CD14-positive monocyte (primary cell): Measurements from ENCODE around the gene CIB4. TPM values are rescaled to one million over a fixed set of nuclear protein-coding genes. Genes with fewer than 3 reads are reported as not detected.

ENCODE experiments used
- DNase-seq, 3 donors: peaks; one replicate each; pipeline ENCODE4 v3.0.0-alpha.2; 2011 to 2022
- H2AFZ ChIP-seq: 2 replicates; pipeline ENCODE4 v1.6.0; 2012; ENCODE audit warnings: mild to moderate bottlenecking, low read depth, low read length, inconsistent platforms; ENCODE audit not compliant: insufficient read depth, poor library complexity, severe bottlenecking
- H3K27ac ChIP-seq, 2 donors: 1 replicate in 1 of 2; 2 replicates in 1 of 2; pipeline ENCODE4 v1.5.1; 2012 to 2013; ENCODE audit warnings: low read length in 2 of 2, control low read depth in 1 of 2, inconsistent platforms in 1 of 2, low read depth in 1 of 2, mild to moderate bottlenecking in 1 of 2
- H3K27me3 ChIP-seq, 2 donors: one replicate each; pipeline versions ENCODE4 v1.6.0 to v1.6.1; 2011 to 2013; ENCODE audit warnings: low read length in 2 of 2; ENCODE audit not compliant: control insufficient read depth in 2 of 2, insufficient read depth in 2 of 2
- H3K36me3 ChIP-seq, 2 donors: replicated peaks in 1 of 2; 1 replicate in 1 of 2; 2 replicates in 1 of 2; pipeline versions ENCODE4 v1.5.1 to v1.6.1; 2012 to 2013; ENCODE audit warnings: low read length in 2 of 2, control low read depth in 1 of 2, inconsistent platforms in 1 of 2, mild to moderate bottlenecking in 1 of 2; ENCODE audit not compliant: insufficient read depth in 2 of 2, control insufficient read depth in 1 of 2
- H3K4me1 ChIP-seq, 2 donors: 1 replicate in 1 of 2; 2 replicates in 1 of 2; pipeline versions ENCODE4 v1.5.1 to v1.6.1; 2012 to 2013; ENCODE audit warnings: low read length in 2 of 2, control low read depth in 1 of 2, inconsistent platforms in 1 of 2, mild to moderate bottlenecking in 1 of 2, moderate library complexity in 1 of 2; ENCODE audit not compliant: insufficient read depth in 2 of 2, control insufficient read depth in 1 of 2
- H3K4me2 ChIP-seq: replicated peaks from 2 replicates; pipeline ENCODE3; 2012; ENCODE audit warnings: low read length, moderate library complexity, mild to moderate bottlenecking; ENCODE audit not compliant: poor library complexity, severe bottlenecking; ENCODE audit errors: extremely low read depth
- H3K4me3 ChIP-seq, 3 experiments: fragments of 200-600 bp in 1 of 3; sonication (generic) in 1 of 3; replicated peaks in 1 of 3; 1 replicate in 2 of 3; 2 replicates in 1 of 3; pipeline ENCODE4 v1.5.1; 2011 to 2013; ENCODE audit warnings: low read length in 3 of 3, mild to moderate bottlenecking in 3 of 3, control low read depth in 2 of 3, low read depth in 2 of 3, inconsistent platforms in 1 of 3, moderate library complexity in 1 of 3
- H3K79me2 ChIP-seq: 2 replicates; pipeline ENCODE4 v1.6.0; 2012; ENCODE audit warnings: mild to moderate bottlenecking, control low read depth, inconsistent platforms, low read length, moderate library complexity; ENCODE audit not compliant: insufficient read depth
- H3K9ac ChIP-seq: 2 replicates; pipeline ENCODE4 v1.6.0; 2017; ENCODE audit warnings: low read length, mild to moderate bottlenecking; ENCODE audit not compliant: insufficient read depth, poor library complexity, severe bottlenecking
- H3K9me3 ChIP-seq, 2 donors: replicated peaks in 1 of 2; 1 replicate in 1 of 2; 2 replicates in 1 of 2; pipeline versions ENCODE4 v1.5.1 to v1.6.1; 2012 to 2013; ENCODE audit warnings: low read length in 2 of 2, control low read depth in 1 of 2; ENCODE audit not compliant: control insufficient read depth in 1 of 2, insufficient read depth in 1 of 2
- H4K20me1 ChIP-seq: 2 replicates; pipeline ENCODE4 v1.6.0; 2012; ENCODE audit warnings: mild to moderate bottlenecking, low read length, control low read depth, moderate library complexity; ENCODE audit not compliant: insufficient read depth
- H3K27ac Mint-ChIP-seq, 7 donors: one replicate each; pipeline ENCODE4 v1.8.0; 2020; ENCODE audit warnings: mild to moderate bottlenecking in 7 of 7, mixed read lengths in 7 of 7, moderate library complexity in 6 of 7, inconsistent platforms in 2 of 7
- H3K27me3 Mint-ChIP-seq, 3 donors: one replicate each; pipeline ENCODE4 v1.8.0; 2021 to 2022; ENCODE audit warnings: low read depth in 3 of 3, mild to moderate bottlenecking in 3 of 3, mixed read lengths in 3 of 3, moderate library complexity in 3 of 3, inconsistent platforms in 1 of 3
- H3K36me3 Mint-ChIP-seq, 2 donors: one replicate each; pipeline ENCODE4 v1.8.0; 2020; ENCODE audit warnings: mixed read lengths in 2 of 2, inconsistent platforms in 1 of 2, mild to moderate bottlenecking in 1 of 2
- H3K4me1 Mint-ChIP-seq: one replicate; pipeline ENCODE4 v1.8.0; 2020; ENCODE audit warnings: mild to moderate bottlenecking, mixed read lengths
- H3K4me3 Mint-ChIP-seq, 2 donors: one replicate each; pipeline ENCODE4 v1.8.0; 2020; ENCODE audit warnings: mild to moderate bottlenecking in 2 of 2, mixed read lengths in 2 of 2, moderate library complexity in 1 of 2
- H3K9me3 Mint-ChIP-seq, 7 donors: one replicate each; pipeline ENCODE4 v1.8.0; 2020 to 2022; ENCODE audit warnings: mixed read lengths in 7 of 7, mild to moderate bottlenecking in 6 of 7, moderate library complexity in 6 of 7, inconsistent platforms in 2 of 7
- CTCF ChIP-seq: fragments of 200-600 bp; IDR thresholded peaks from one replicate; pipeline ENCODE4 v1.8.0; 2022; ENCODE audit warnings: antibody characterized with exemption, mild to moderate bottlenecking
- WGBS: methylation state at CpG from one replicate; pipeline ENCODE4 v1.1.5; 2013; ENCODE audit warnings: missing lambda C conversion rate; ENCODE audit not compliant: insufficient coverage; 5-methylcytosine and 5-hydroxymethylcytosine counted together
- intact Hi-C, 2 donors: fragments of 100-400 bp; cut with micrococcal nuclease; formaldehyde crosslinking; loops; one replicate each; pipeline versions ENCODE4 v1.15.0 to v1.15.1; 2023
- polyA plus RNA-seq, 3 donors: library from polyadenylated mRNA; depleted of rRNA in 1 of 3; unstranded in 2 of 3; stranded (reverse) in 1 of 3; fragments of 300-500 nt in 2 of 3; fragments of >200 nt in 1 of 3; fragmentation: Illumina TruSeq in 2 of 3; gene quantifications; 1 replicate in 2 of 3; 2 replicates in 1 of 3; pipeline ENCODE4 v1.2.3, GENCODE V29; 2012 to 2021

The CIB4 gene
- polyA plus RNA-seq, 3 donors, result not detected

- WGBS, result 93% methylated on average over 3 of the region's 7 CpGs
Observed at GRCh38 chr2:26595146-26595545, 46.0 kb downstream of the CIB4 start.

GRCh38 chr2:26591619-26592505, 49.3 kb downstream of the CIB4 start:
- Histone ChIP-seq H3K79me2 (no peaks in the 10 kb centered on the region), H3K4me1 (no peaks in the 10 kb centered on the region), H3K27ac (no peak overlapping the region), H3K9me3 (peaks cover 10 to 16% of the 10 kb centered on the region in 2 donors), H3K4me3 (no peak overlapping the region), H2AFZ (no peak overlapping the region), H3K36me3 (no peaks in the 10 kb centered on the region), H4K20me1 (no peaks in the 10 kb centered on the region), H3K27me3 (peaks cover 0 to 6% of the 10 kb centered on the region in 2 donors), H3K4me2 (no peak overlapping the region), H3K9ac (no peak overlapping the region)
- Mint-ChIP-seq H3K9me3 (peaks cover 5 to 15% (median 8%) of the 10 kb centered on the region in 7 donors), H3K27me3 (peaks cover 11 to 17% (median 16%) of the 10 kb centered on the region in 3 donors), H3K36me3 (no peaks in the 10 kb centered on the region), H3K4me3 (no peak overlapping the region), H3K4me1 (no peaks in the 10 kb centered on the region), H3K27ac (no peak overlapping the region)
- DNase-seq, result no peak
- TF ChIP-seq CTCF, result no peak
- 98% methylated on average over 7 of the region's 12 CpGs for WGBS
- intact Hi-C loops, result no loop called here

More at GRCh38 chr2:26595146-26595545, 46.0 kb downstream of the CIB4 start:
- no peaks in the 10 kb centered on the region for H3K36me3 ChIP-seq
- no peak overlapping the region for H2AFZ ChIP-seq
- no peak for DNase-seq
- H3K4me3 Mint-ChIP-seq, result no peak overlapping the region
- H3K9me3 Mint-ChIP-seq, result peaks cover 0 to 2% (median 0%) of the 10 kb centered on the region in 7 donors
- no peak overlapping the region for H3K27ac Mint-ChIP-seq
- intact Hi-C loops, result no loop called here
- no peak for TF ChIP-seq CTCF
- H3K4me2 ChIP-seq, result no peak overlapping the region
- H3K79me2 ChIP-seq, result no peaks in the 10 kb centered on the region
- H3K27me3 ChIP-seq, result peaks cover 0 to 6% of the 10 kb centered on the region in 2 donors
- no peak overlapping the region for H3K4me3 ChIP-seq
- no peak overlapping the region for H3K27ac ChIP-seq
- H3K36me3 Mint-ChIP-seq, result no peaks in the 10 kb centered on the region
- no peaks in the 10 kb centered on the region for H3K9me3 ChIP-seq
- H4K20me1 ChIP-seq, result no peaks in the 10 kb centered on the region
- peaks cover 4% of the 10 kb centered on the region for H3K4me1 Mint-ChIP-seq
- H3K4me1 ChIP-seq, result no peaks in the 10 kb centered on the region
- no peak overlapping the region for H3K9ac ChIP-seq
- peaks cover 11 to 20% (median 17%) of the 10 kb centered on the region in 3 donors for H3K27me3 Mint-ChIP-seq
